ENCODE measurements around the gene CHIT1.

CHIT1 gene

GRCh38 chr1:203187689-203188264 lies 41.7 kb downstream of the CHIT1 start:
- DNase-seq: peak; percentile 48

DNA sequence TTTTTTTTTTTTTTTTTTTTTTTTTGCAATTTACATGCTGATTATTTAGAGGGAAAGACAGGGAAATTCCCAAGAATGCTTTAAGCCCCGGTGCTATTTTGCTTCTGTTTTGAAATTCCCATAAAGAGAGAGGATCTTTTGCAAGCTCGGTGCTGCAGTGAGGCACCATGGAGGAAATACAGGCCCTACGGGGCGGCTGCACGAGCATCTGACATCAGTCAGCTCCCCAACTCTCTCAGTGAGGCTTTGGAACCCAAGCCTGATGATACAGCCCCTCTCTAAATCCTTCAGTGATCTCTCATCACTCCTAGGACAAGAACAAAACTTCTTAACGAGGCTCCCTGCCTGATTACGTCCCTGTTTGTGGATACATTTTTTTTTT lies 42.2 kb downstream of the CHIT1 start:
- no peak for DNase-seq

DNA sequence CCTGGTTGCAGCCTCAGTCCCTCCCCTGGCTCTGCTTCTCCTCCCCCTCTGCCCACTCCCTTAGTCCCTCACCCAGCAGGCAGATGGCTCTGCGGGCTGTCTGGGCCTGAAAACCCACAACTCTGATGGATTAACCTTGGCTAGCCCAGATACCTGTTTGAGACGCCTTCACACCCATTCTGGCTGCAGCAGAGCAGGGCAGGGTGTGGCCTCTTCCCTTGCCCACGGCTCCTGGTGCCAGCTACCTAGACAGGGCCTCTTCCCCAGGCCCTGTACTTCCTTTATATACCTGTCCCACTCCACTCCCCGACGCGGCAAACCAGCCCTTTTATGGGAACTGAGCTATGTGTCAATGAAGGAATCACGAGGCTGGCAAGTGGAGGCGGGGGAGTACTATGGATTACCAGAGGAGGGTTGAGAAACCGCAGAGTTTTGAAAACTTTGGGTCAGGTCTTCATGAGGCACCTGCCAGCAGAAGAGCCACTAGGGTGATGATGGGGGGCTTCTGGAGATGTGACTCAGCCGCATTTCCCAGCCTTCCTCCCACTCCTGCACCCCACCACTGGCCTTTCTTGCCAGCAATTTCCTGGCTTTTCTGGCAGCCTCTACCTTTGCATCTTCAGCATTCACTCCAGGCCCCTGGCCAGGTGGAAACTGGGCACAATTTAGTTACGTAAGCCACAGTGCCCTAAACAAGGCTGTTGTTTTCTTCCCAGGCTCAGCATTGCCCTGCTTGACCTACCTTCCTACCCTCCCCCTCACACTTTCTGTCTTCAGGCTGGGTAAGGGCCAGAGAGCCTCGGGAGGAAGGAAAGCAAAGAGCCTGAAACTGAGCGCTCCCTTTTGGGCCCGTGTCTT lies 42.8 kb downstream of the CHIT1 start, which contains the start of gene CHI3L1:
CHI3L1 (minus strand) TSS at position 259 of the 858 bp plus-strand sequence; CDS start at position 178, 81 bp downstream.
- peak; percentile 51 for DNase-seq

DNA sequence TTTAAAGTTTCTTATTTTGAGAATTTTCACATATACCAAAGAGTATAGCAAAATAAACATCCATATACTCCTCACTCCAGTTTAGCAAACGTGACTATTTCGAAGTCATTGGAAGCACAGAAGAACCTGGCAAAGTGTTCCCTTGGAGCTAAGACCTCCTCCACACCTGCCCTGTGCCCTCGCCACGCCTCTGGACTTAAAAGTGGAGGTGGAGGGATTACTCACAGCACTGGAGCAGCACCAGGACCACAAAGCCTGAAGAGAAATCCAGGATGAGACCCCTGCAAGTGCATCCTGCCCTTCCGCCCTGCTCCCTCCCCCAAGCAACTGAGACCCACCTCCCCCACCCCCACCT lies 43.4 kb downstream of the CHIT1 start:
- DNase-seq: no peak

- DNase-seq: no peak
Observed at GRCh38 chr1:203185585-203185984, 43.9 kb downstream of the CHIT1 start.

GRCh38 chr1:203185061-203185461 lies 44.4 kb downstream of the CHIT1 start:
- DNase-seq: no peak

DNA sequence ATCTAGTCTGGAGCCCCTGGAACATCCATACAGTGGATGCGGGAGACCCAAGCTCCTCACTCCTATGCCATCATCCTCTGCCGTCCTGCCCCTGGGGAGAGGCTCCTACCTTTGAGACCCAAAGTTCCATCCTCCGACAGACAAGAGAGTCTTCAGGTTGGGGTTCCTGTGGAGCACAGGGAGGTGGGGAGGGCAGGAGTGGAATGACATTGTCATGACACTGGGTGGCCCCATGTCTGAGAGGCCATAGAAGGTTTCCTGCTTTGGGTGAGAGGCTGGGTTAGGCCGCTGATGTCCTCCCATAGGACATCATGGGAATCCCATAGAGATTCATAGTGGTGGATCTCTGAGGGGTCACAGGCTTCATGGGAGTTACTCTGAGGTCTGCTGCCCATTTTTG lies 45.0 kb downstream of the CHIT1 start:
- no peak for DNase-seq

- DNase-seq: no peak
Observed at GRCh38 chr1:203183828-203184227, 45.6 kb downstream of the CHIT1 start.

DNA sequence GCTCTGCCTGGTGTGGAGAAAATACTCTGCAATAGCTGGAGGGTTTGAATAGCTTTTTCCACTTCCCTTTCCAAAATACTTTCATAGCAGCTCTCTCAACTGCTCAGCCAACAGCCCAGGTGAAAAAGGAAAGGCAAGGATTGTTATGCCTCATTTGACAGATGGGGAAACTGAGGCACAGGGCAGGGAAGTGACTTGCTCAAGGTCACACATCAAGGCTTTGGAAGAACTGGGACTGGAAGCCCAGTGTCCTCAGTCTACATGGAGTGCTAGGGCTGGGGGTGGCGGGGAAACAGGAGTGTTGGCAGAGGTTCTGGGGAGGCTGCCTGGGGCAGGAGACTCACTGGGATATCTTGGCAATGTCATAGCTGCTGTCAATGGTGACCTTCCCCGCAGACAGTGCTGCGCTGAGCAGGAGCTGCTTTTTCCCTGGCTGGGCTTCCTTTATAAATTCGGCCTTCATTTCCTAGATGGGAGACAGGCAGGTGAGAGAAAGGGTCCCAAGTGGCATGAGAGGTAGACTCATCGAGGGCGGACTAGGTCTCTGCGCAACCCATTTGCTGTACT lies 47.0 kb downstream of the CHIT1 start:
- no peak for DNase-seq

DNA sequence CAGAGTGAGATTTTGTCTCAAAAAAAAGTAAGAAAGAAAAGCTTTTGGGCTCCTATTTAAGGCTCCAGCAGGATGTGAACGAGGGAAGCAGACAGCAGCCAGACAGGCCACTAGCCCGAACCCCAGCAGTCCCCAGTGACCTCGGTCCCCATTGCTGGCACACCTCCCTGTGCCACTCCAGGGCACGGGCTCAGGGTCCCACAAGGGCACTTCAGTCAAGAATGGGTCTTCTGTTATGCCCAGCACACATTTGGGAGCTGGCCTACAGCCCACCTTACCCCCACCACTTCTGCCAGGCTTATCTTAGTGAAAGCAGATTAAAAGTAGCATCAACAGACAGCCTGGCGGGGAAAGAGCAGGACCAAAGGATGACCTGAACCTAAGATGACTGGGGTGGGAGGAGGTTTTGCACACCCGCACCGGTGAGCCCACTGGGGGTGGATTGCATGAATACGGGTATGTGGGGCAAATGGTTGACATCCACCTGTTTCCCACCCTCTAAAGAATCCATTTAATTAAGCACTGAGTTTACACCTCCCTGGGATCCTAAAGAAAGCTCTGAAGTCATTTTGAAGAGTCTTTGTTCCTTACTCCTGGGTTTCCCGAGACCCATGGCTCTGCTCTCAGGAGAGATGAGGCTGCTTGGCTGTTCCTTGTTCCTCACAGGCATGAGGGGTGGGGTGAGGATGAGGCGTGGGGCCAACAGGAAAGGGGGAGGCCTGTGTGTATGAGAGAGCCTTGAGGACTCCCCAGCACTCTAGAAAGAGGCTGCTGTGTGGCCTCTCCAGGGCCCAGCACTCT lies 47.7 kb downstream of the CHIT1 start:
- DNase-seq: no peak

DNA sequence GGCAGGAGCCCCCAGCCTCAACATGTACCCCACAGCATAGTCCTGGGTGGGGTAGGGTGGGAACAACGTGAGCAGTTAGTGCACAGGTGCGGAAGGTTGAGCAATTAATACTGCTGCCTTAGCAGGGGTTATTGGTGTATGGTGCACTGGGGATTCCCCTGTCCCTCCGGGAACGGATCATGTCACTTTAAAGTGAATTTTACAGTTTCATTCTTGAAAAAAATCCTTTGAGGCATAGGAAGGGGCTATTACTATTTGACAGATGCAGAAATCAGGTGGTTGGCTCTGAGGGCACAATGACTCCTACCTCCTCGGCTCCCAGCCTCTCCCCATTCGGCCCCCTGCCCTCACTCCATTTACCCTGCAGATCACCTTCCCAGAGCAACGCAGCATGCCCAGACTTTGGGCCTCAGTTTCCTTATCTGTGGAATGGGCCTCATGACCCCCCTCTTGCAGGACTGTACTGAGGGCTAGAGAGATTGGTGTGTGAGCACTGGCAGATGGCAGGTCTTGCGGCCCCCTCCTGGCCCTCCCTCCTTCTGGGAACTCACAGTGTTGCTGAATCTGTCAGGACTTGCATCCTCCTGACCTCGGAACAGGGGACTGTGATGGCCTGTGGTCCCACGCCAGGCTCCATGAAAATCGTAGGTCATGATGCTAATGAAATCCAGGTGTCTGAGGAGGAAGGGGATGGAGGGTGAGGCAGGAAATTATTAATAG lies 48.7 kb downstream of the CHIT1 start:
- DNase-seq: no peak

GRCh38 chr1:203179667-203180005 lies 49.8 kb downstream of the CHIT1 start:
- no peak for DNase-seq

DNA sequence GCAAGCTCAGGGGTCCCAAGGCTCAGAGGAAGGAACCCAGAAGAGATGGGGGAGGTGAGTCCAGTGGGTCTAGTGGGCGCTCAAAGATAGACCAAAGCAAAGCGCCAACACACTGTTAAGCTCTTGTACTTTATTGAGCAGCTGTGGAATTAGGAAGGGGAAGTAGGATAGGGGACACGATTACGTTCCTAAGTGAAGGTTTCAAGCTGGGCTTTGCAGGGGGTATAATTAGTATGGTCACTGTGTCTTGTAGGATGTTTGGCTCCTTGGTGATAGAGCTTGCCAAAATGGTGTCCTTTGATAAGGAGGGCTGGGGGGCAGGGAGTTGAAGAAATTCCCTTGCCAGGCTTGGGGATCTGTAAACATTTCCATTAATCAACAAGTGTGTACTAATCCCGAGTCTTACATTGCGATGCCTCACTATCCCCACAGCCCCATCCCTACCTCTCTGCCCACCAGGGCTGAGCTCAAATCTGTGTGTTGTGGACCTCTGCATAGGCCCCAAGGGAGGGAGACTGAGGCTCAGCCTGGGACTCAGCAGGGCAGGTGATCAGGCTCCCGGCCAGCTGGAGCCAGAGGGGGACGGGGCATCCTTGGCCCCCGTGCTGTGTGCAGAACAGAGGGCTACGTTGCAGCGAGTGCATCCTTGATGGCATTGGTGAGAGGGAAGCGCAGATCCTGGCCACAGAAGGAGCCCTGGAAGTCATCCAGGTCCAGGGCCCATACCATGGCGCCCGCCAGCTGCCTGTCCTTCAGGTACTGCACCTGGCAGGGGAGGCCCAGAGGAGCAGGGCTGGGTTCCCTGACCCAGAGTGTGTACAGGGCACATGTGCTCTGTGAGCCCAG lies 50.4 kb downstream of the CHIT1 start:
- no peak for DNase-seq

DNA sequence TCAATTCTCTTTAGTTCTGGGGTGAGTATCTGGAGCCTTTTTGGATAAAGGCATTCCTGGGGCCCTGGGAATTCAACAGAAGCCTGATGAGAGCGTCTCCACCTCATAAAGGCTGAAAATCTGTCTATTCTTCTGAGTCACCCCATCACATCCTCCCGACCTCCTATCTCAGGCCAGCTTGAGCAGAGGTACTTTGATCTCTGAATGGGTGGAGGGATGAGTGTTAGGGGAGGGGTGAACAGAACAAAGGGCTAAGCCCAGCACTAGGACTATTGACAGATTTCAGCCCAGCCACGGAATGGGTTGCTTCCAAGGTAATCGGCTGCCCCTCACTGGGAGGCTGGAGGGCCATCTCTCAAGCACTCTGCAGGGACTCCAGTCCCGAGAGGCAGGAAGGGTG lies 51.4 kb downstream of the CHIT1 start:
- no peak for DNase-seq

DNA sequence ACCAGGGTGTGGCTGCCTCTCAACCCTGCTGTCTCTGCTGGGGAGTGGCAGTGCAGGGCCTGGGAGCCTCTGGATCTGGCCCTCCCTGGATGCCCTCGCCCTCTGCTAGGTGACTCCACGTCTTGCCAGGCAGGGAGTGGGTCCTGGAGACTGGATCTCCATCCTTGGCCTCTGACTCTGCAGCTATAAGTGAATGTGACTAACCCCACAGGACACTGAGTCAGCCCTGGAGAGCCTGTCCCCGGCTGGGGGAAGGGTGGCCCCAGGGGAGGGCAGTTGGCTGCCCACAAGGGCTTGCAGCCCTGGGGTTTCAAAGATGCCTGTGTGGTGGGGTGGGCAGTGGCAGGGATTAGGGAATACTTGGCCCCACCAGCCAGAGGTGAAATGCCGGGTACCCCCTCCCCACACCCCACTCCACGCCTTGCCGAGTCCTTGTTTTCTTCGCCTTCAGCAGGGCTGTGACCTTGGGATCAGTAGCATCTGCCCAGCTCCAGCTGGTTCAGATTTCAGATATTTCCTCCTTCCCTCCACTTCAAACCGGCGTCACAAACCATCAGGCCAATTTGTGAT lies 51.9 kb downstream of the CHIT1 start:
- no peak for DNase-seq

DNA sequence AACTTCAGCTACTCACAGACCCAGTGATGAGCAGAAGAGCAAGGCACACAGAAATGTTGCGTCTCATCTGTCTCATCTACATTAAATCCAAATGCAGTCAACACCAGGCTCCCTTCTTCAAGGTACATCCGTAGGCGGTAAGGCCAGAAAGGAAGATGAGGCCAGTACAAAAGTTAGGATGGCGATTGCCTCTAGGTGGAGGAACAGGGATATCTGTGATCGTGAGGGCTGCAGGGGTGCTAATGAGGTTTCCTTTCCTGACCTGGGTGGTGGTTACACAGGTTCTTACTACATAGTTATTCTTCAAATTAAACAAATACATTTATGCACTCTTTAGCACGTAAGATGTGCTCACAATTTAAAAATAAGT lies 52.5 kb downstream of the CHIT1 start:
- DNase-seq: no peak

- no peak for DNase-seq
Observed at GRCh38 chr1:203176273-203177035, 53.0 kb downstream of the CHIT1 start.

DNA sequence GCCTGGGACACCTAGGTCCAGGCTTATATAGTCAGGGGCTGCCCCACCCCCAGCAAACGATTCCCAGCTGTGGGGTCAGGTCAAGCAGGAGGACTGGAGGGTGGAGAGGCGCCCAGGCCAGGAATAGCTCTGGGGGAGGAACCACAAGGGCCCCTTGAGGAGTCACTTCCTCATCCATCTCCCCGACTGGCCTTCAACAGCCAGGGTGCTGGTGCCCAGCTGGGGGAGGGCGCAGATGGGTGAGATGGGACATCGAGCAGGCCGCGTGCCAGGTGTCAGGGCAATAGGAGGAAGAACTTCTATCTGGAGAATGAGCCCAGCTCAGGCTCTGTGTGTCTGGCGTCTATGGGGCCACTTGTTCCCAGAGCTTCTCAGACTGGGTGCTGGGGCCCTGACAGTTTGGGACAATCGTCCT lies 53.6 kb downstream of the CHIT1 start:
- peak; percentile 18 for DNase-seq

- no peak for DNase-seq
Observed at GRCh38 chr1:203175237-203175826, 54.1 kb downstream of the CHIT1 start, which contains the start of gene MYBPH. TSS of gene MYBPH (minus strand) at chr1:203175826. CDS start at chr1:203175755, 71 bp downstream.

DNA sequence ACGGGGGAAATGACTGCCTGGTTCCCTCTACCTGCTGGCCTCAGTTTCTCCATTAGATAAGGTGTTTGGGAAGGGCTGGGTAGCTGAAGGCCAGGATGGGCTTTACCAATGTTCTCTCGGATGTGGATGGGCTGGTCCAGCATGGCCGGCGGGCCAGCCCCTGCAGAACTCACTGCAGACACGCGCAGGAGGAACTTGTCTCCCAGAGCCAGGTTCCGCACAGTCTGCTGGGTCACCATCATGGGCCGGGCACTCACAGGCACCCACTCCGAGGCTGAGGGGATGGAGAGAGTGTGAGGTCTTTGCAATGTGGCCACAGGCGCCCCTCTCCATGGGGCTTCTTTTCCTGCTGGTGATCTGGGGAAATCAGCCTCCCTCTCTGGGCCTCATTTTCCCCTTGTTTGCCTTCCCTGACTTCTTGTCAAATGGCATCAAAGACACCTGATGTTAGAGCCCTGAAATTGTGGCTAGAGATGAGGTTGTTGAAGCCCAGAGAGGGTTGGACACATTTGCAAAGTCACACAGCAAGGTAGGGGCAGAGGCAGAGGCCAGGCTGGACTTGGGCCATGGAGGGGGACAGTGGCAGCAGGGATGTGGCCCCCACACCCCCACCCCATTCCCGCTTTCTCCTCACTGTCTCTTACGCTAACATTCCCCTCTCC lies 55.0 kb downstream of the CHIT1 start:
- DNase-seq: no peak

Data from midbrain (tissue), 1 donor.